Choroid plexus epithelial cell (primary cell): ENCODE data around the gene MTHFR.
"Not testable (repeated sequence)": the region's sequence is repeated elsewhere in the genome, so short reads cannot be mapped to it uniquely, and the experiment has no call there.

ENCODE experiments used
- DNase-seq: peaks from one replicate; pipeline ENCODE4 v3.0.0-alpha.2; 2010; ENCODE audit warnings: low read depth
- H3K4me3 ChIP-seq: 2 replicates; pipeline ENCODE4 v1.5.1; 2011; ENCODE audit warnings: low read depth, mild to moderate bottlenecking, control low read depth, low read length, moderate library complexity
- TF ChIP-seq, protein P1 (sequence below): conservative IDR thresholded peaks from 2 replicates; pipeline ENCODE4 v1.5.1; 2011; ENCODE audit warnings: low read depth, mild to moderate bottlenecking, control low read depth, inconsistent platforms, low read length, moderate library complexity

MTHFR gene

GRCh38 chr1:11817192-11817591 is 11.4 kb upstream of the MTHFR start:
- no peak for DNase-seq
- TF ChIP-seq, protein P1, sequence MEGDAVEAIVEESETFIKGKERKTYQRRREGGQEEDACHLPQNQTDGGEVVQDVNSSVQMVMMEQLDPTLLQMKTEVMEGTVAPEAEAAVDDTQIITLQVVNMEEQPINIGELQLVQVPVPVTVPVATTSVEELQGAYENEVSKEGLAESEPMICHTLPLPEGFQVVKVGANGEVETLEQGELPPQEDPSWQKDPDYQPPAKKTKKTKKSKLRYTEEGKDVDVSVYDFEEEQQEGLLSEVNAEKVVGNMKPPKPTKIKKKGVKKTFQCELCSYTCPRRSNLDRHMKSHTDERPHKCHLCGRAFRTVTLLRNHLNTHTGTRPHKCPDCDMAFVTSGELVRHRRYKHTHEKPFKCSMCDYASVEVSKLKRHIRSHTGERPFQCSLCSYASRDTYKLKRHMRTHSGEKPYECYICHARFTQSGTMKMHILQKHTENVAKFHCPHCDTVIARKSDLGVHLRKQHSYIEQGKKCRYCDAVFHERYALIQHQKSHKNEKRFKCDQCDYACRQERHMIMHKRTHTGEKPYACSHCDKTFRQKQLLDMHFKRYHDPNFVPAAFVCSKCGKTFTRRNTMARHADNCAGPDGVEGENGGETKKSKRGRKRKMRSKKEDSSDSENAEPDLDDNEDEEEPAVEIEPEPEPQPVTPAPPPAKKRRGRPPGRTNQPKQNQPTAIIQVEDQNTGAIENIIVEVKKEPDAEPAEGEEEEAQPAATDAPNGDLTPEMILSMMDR: no peak
- no peak overlapping the region for H3K4me3 ChIP-seq

DNA sequence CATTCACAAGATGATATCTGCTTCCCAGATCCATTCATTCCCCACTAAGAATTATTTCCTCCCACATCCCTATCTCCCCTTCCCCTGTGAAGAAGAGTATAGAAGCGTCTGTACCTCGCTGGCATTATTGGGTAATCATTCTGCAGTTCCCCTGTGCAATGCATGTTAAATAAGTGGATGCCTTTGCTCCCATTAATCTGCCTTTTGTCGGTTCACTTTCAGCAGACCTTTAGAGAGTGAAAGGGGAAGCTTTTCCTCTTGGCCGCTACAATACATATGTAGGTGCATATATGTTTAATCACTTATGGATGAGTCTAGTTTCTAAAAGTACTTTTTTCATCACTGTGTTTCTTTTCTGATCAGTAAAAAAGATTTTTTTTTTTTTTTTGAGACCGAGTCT is 7.3 kb upstream of the MTHFR start:
- H3K4me3 ChIP-seq: no peak overlapping the region
- DNase-seq: no peak
- TF ChIP-seq, protein P1: no peak

DNA sequence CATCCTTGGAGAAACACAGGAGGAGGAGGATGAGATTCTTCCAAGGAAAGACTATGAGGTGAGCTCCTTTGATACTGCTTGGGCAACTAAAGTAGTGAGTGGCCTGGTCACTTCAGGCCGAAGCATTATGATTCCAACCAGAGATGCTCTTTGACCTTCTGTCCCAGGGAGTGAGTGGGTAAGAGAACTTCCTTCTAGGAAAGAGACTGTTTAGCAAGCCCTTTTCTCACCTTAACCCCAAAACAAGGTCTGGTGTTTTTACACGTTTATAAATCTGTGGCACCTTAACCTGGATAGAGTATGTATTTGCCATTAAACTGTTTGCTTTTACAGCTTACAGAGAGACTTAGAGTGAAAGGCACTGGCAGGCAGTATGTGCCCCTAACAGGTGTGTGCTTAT is 1.4 kb upstream of the MTHFR start:
- TF ChIP-seq, protein P1: no peak
- H3K4me3 ChIP-seq: peak overlapping the region; percentile 97
- no peak for DNase-seq

DNA sequence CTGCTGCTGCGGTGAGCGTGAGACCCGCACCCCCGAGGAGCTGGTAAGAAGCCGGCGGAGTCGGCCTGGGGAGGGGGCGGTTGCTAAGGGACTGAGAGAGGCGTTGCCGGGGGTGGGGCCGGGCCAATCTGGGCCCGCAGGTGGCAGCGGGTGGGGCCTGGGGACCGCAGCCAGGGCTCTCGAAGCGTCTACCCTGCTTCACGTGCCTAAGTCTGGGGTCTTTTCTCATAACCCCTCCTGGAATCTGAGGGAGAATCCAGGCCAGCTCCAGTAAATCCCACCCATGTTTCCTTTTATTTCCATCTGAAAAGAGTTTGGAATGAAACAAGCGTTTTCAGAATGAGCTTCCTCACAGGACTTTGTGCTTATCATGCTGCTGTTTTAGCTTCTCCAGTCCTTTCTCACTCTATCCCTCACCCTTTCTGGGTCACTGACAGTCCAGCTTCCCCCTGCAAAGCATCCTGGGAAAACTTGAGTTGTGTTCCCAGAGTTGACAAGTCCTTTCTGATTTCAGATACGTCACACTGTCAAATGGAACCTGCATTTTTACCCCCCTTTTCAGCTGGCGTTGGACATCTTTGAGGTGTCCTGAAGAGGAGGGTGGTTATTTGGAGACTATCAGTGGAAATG is 658 bp upstream of the MTHFR start:
- peak; percentile 44 for DNase-seq
- TF ChIP-seq, protein P1: no peak
- peak overlapping the region; percentile 97 for H3K4me3 ChIP-seq

DNA sequence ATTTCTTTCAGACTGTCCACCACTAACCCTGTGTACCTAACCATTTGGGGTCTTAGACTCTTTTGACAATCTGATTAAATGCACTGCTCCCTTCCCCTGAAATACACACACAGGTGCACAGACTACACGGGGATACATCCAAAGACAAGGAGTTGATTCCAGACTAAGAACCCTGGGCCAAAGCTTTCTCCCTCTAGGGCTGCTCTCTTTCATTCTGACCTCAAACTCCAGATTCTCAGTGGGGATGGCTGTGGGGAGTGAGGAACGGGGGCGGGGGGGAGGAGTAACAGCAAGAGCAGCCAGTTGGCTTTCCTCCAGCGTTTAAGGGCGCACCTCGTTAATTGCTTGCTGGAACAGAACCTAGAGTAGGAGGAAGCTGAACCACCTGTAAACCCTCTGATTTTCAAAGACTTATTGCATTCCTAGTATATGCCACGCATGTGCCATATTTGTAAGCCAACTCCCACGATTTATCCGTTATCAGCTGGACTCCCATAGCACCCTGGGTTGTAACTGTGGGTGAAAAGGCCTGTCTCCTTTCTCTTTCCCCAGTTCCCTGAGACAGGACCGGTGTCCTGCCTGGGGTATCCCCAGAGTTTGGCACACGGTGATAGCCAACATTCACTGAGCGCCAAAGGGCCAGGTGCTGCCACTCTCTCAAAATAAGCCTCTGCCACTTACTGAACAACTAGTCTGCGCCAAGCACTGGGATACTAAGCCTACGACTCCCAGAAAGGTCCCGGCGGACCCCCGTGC is 920 bp downstream of the MTHFR start:
- DNase-seq: peak; percentile 81
- TF ChIP-seq, protein P1: no peak
- peak overlapping the region; percentile 77 for H3K4me3 ChIP-seq

GRCh38 chr1:11803924-11804665 is 1.7 kb downstream of the MTHFR start:
- peak overlapping the region; percentile 7 for H3K4me3 ChIP-seq
- not testable (repeated sequence) for DNase-seq
